SK-N-SH treated with all-trans-retinoic acid at 6 μM for 48 hours (cell line): ENCODE data around the gene ACTR5.

ENCODE experiments used
- CREB5 ChIP-seq: fragments of 250-450 bp; sonication (Bioruptor Pico); IDR thresholded peaks from 2 replicates; pipeline ENCODE4 v1.5.1; 2020; ENCODE audit warnings: low read depth, mild to moderate bottlenecking, moderate library complexity
- PATZ1 ChIP-seq: fragments of 250-450 bp; sonication (Bioruptor Pico); IDR thresholded peaks from 2 replicates; pipeline ENCODE4 v1.8.0; 2020; ENCODE audit warnings: mild to moderate bottlenecking, moderate library complexity, borderline replicate concordance
- POU6F1 ChIP-seq: fragments of 250-450 bp; sonication (Bioruptor Pico); IDR thresholded peaks from 2 replicates; pipeline ENCODE4 v1.8.0; 2021; ENCODE audit warnings: low read depth, mild to moderate bottlenecking, moderate library complexity, borderline replicate concordance
- ZNF8 ChIP-seq: fragments of 450-650 bp; formaldehyde crosslinking; IDR thresholded peaks from 2 replicates; pipeline ENCODE4 v1.5.0; 2020; ENCODE audit warnings: mild to moderate bottlenecking, moderate library complexity

GRCh38 chr20:38762174-38762573 is 13.9 kb downstream of the ACTR5 start:
- no peak for TF ChIP-seq ZNF8
- TF ChIP-seq CREB5 (CRISPR knock-in tag) = no peak
- no peak for TF ChIP-seq PATZ1 (CRISPR knock-in tag)
- TF ChIP-seq POU6F1 = no peak
